Activated CD8-positive, alpha-beta memory T cell treated with anti-CD3 and anti-CD28 coated beads for 48 hours (primary cell): Measurements from ENCODE around the gene IFIT5.
"Not testable (repeated sequence)": the region's sequence is repeated elsewhere in the genome, so short reads cannot be mapped to it uniquely, and the experiment has no call there.

Experiments
- DNase-seq, 3 experiments: peaks; one replicate each; pipeline ENCODE4 v3.0.0-alpha.2; 2020; ENCODE audit warnings: low read depth in 2 of 3, low spot score in 2 of 3

IFIT5 gene

GRCh38 chr10:89427629-89428028 is 13.3 kb downstream of the IFIT5 start:
- DNase-seq: no peak

GRCh38 chr10:89428877-89429276 is 14.5 kb downstream of the IFIT5 start:
- no peak for DNase-seq

GRCh38 chr10:89431977-89432376 is 17.6 kb downstream of the IFIT5 start:
- no peak for DNase-seq

- DNase-seq: no peak
Measured at GRCh38 chr10:89438525-89438924, 24.2 kb downstream of the IFIT5 start.

- no peak for DNase-seq
Measured at GRCh38 chr10:89440226-89441009, 26.1 kb downstream of the IFIT5 start.

GRCh38 chr10:89442289-89442688 is 27.9 kb downstream of the IFIT5 start:
- DNase-seq: no peak

GRCh38 chr10:89444819-89445218 is 30.5 kb downstream of the IFIT5 start:
- not testable (repeated sequence) for DNase-seq

GRCh38 chr10:89450901-89451300 is 36.5 kb downstream of the IFIT5 start:
- no peak for DNase-seq

- no peak for DNase-seq
Measured at GRCh38 chr10:89452193-89452592, 37.8 kb downstream of the IFIT5 start.

- no peak for DNase-seq
Measured at GRCh38 chr10:89454561-89455347, 40.4 kb downstream of the IFIT5 start.

- DNase-seq: no peak
Measured at GRCh38 chr10:89458291-89458690, 43.9 kb downstream of the IFIT5 start.

GRCh38 chr10:89458784-89459183 is 44.4 kb downstream of the IFIT5 start:
- DNase-seq: no peak

- DNase-seq: no peak
Measured at GRCh38 chr10:89463846-89464537, 49.6 kb downstream of the IFIT5 start.

- DNase-seq: no peak
Measured at GRCh38 chr10:89465196-89465595, 50.8 kb downstream of the IFIT5 start.

- no peak for DNase-seq
Measured at GRCh38 chr10:89466599-89467035, 52.2 kb downstream of the IFIT5 start.

- DNase-seq: no peak
Measured at GRCh38 chr10:89468191-89468965, 54.0 kb downstream of the IFIT5 start.

GRCh38 chr10:89469517-89469916 is 55.1 kb downstream of the IFIT5 start:
- no peak for DNase-seq
